ENCODE results near the gene CMBL. TPM values are rescaled to one million over a fixed set of nuclear protein-coding genes. Genes with fewer than 3 reads are reported as not detected.

Gene CMBL
- total RNA-seq, 1 donor from 2014 or later, result 2.2 TPM

- no peak for TF ChIP-seq CTCF (IDR thresholded peaks at IDR 0.05; ENCODE audit: partially characterized antibody, unreplicated experiment)
- no peak overlapping the region for H3K4me3 Mint-ChIP-seq (ENCODE audit: unreplicated experiment)
- peaks cover 12% of the 10 kb centered on the region for H3K27me3 Mint-ChIP-seq (ENCODE audit: unreplicated experiment)
- H3K27ac Mint-ChIP-seq (ENCODE audit: unreplicated experiment), result no peak overlapping the region
- no peaks in the 10 kb centered on the region for H3K4me1 Mint-ChIP-seq (ENCODE audit: low read depth, unreplicated experiment)
- H3K36me3 Mint-ChIP-seq (ENCODE audit: unreplicated experiment), result peaks cover 5% of the 10 kb centered on the region
- H3K9me3 Mint-ChIP-seq (ENCODE audit: unreplicated experiment), result peaks cover 6% of the 10 kb centered on the region
- DNase-seq, result no peak
Observed at GRCh38 chr5:10329820-10330481, 22.2 kb upstream of the CMBL start.

- Mint-ChIP-seq H3K27me3 (ENCODE audit: unreplicated experiment) (peaks cover 11% of the 10 kb centered on the region), H3K4me3 (ENCODE audit: unreplicated experiment) (no peak overlapping the region), H3K27ac (ENCODE audit: unreplicated experiment) (no peak overlapping the region), H3K9me3 (ENCODE audit: unreplicated experiment) (peaks cover 6% of the 10 kb centered on the region), H3K4me1 (ENCODE audit: low read depth, unreplicated experiment) (no peaks in the 10 kb centered on the region), H3K36me3 (ENCODE audit: unreplicated experiment) (peaks cover 5% of the 10 kb centered on the region)
- DNase-seq, result no peak
- TF ChIP-seq CTCF (IDR thresholded peaks at IDR 0.05; ENCODE audit: partially characterized antibody, unreplicated experiment), result no peak
Observed at GRCh38 chr5:10329446-10329819, 21.7 kb upstream of the CMBL start.

- no peak for DNase-seq
- Mint-ChIP-seq H3K27ac (ENCODE audit: unreplicated experiment) (no peak overlapping the region), H3K27me3 (ENCODE audit: unreplicated experiment) (peaks cover 8% of the 10 kb centered on the region), H3K4me3 (ENCODE audit: unreplicated experiment) (no peak overlapping the region), H3K36me3 (ENCODE audit: unreplicated experiment) (peaks cover 5% of the 10 kb centered on the region), H3K4me1 (ENCODE audit: low read depth, unreplicated experiment) (no peaks in the 10 kb centered on the region), H3K9me3 (ENCODE audit: unreplicated experiment) (peaks cover 6% of the 10 kb centered on the region)
- no peak for TF ChIP-seq CTCF (IDR thresholded peaks at IDR 0.05; ENCODE audit: partially characterized antibody, unreplicated experiment)
Observed at GRCh38 chr5:10328323-10328722, 20.6 kb upstream of the CMBL start.

- no peak for DNase-seq
- no peak for TF ChIP-seq CTCF (IDR thresholded peaks at IDR 0.05; ENCODE audit: partially characterized antibody, unreplicated experiment)
- Mint-ChIP-seq H3K4me3 (ENCODE audit: unreplicated experiment) (no peak overlapping the region), H3K4me1 (ENCODE audit: low read depth, unreplicated experiment) (no peaks in the 10 kb centered on the region), H3K27ac (ENCODE audit: unreplicated experiment) (no peak overlapping the region), H3K27me3 (ENCODE audit: unreplicated experiment) (no peaks in the 10 kb centered on the region), H3K9me3 (ENCODE audit: unreplicated experiment) (no peaks in the 10 kb centered on the region), H3K36me3 (ENCODE audit: unreplicated experiment) (no peaks in the 10 kb centered on the region)
Observed at GRCh38 chr5:10324518-10325370, 17.0 kb upstream of the CMBL start.

Measured in glutamatergic neuron (in vitro differentiated cells).